ENCODE data around the gene SAMD8.

GRCh38 chr10:75228278-75228677 is 116.8 kb downstream of the SAMD8 start:
- no peak for TF ChIP-seq CTCF (IDR thresholded peaks at IDR 0.05)
- no peak for TF ChIP-seq EZH2 (IDR thresholded peaks at IDR 0.05; ENCODE audit: borderline replicate concordance, insufficient read depth, low read depth, low read length, poor library complexity, severe bottlenecking)

Data from B cell (primary cell).